ENCODE results near the gene BLOC1S3. TPM values are rescaled to one million over a fixed set of nuclear protein-coding genes. Genes with fewer than 3 reads are reported as not detected.

Gene BLOC1S3
- total and polyA plus RNA-seq, 4 donors = 4.2 to 17.3 (median 8.1) TPM

DNA sequence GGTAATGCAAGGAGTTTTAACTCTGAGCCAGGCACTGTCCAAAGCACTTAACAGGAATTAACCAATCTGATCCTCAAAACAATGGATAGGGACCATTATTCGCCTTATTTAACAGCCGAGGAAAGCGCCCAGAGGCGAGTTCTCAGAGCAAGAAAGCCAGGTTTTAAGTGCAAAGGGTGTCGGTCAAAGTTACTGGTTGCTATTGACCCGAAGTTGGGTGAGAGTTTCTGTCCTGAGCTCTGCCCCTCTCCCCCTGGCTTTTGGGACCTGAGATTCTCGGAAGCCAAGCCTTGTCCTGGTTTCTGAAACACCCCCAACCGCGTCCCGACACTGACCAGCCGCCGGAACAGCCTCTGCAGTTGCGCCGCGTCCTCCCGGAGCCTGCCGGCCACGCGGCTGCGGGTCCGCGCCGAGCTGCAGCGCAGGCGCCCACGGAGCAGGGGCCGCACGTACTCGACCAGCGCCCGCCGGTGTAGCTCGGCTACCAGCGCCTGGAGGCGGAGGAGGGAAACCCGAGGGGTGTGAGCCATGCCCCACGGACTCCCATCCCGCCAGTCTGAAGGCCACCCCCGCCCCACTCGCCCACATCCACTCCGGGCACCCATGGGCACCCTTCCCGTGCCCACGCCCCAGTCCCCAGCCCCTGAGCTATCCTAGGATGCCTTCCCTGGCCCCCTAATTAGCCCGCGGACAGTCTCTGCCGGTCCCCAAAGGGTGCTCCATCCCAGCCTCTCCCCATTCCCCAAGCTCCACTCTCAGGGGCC lies 38.8 kb downstream of the BLOC1S3 start:
- Histone ChIP-seq H3K27ac (ENCODE audit: low read depth in 1 of 2, low read length in 1 of 2) (peak overlapping the region in 1 of 2 donors; percentile 20), H3K4me1 (ENCODE audit: control insufficient read depth in 5 of 5, insufficient read depth in 5 of 5, low read length in 5 of 5) (peaks cover 0 to 10% (median 5%) of the 10 kb centered on the region in 5 donors), H3K9ac (ENCODE audit: insufficient read depth in 1 of 2, low read length in 2 of 2) (no peak overlapping the region), H3K9me3 (ENCODE audit: control insufficient read depth in 4 of 4, insufficient read depth in 3 of 4, low read length in 3 of 4) (no peaks in the 10 kb centered on the region), H3K36me3 (ENCODE audit: control insufficient read depth in 4 of 4, insufficient read depth in 4 of 4, low read length in 4 of 4) (no peaks in the 10 kb centered on the region), H3K27me3 (ENCODE audit: control insufficient read depth in 3 of 3, insufficient read depth in 3 of 3, low read length in 2 of 3) (peaks cover 0 to 40% (median 16%) of the 10 kb centered on the region in 3 donors), H3K4me3 (no peak overlapping the region)
- ATAC-seq (ENCODE audit: insufficient read depth, low FRiP score) (no peak), DNase-seq (peak in 2 of 3 donors; percentile 14 to 25)
- 33 to 39% methylated on average over 42 to 46 of the region's 46 CpGs for WGBS, 2 donors
- TF ChIP-seq, protein P1, sequence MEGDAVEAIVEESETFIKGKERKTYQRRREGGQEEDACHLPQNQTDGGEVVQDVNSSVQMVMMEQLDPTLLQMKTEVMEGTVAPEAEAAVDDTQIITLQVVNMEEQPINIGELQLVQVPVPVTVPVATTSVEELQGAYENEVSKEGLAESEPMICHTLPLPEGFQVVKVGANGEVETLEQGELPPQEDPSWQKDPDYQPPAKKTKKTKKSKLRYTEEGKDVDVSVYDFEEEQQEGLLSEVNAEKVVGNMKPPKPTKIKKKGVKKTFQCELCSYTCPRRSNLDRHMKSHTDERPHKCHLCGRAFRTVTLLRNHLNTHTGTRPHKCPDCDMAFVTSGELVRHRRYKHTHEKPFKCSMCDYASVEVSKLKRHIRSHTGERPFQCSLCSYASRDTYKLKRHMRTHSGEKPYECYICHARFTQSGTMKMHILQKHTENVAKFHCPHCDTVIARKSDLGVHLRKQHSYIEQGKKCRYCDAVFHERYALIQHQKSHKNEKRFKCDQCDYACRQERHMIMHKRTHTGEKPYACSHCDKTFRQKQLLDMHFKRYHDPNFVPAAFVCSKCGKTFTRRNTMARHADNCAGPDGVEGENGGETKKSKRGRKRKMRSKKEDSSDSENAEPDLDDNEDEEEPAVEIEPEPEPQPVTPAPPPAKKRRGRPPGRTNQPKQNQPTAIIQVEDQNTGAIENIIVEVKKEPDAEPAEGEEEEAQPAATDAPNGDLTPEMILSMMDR (IDR thresholded peaks at IDR 0.05; ENCODE audit: control extremely low read depth, extremely low read depth) = no peak

DNA sequence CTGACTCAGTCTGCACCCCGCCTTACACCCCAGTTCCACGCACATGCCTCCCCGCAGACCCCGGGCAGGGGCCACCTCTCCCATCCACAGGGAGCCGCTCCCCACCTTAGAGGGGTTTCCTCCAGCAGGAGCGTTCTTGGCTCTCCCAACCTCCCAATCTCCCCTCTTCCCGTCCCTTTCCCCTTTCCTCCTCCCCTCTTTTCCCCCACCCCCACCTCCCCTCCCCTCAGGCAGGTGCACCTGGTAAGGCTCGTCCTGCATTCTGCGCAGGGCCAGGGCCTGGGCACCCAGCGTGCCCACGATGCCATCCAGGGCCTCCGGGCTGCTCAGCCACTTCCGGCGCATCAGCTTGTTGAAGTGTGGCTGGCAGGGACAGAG lies 39.4 kb downstream of the BLOC1S3 start:
- Histone ChIP-seq H3K27me3 (ENCODE audit: control insufficient read depth in 3 of 3, insufficient read depth in 3 of 3, low read length in 2 of 3) (peaks cover 0 to 40% (median 16%) of the 10 kb centered on the region in 3 donors), H3K9ac (ENCODE audit: insufficient read depth in 1 of 2, low read length in 2 of 2) (no peak overlapping the region), H3K4me3 (no peak overlapping the region), H3K27ac (ENCODE audit: low read depth in 1 of 2, low read length in 1 of 2) (no peak overlapping the region), H3K36me3 (ENCODE audit: control insufficient read depth in 4 of 4, insufficient read depth in 4 of 4, low read length in 4 of 4) (no peaks in the 10 kb centered on the region), H3K4me1 (ENCODE audit: control insufficient read depth in 5 of 5, insufficient read depth in 5 of 5, low read length in 5 of 5) (peaks cover 0 to 10% (median 5%) of the 10 kb centered on the region in 5 donors), H3K9me3 (ENCODE audit: control insufficient read depth in 4 of 4, insufficient read depth in 3 of 4, low read length in 3 of 4) (no peaks in the 10 kb centered on the region)
- 65 to 73% methylated on average over 14 of the region's 14 CpGs for WGBS, 2 donors
- TF ChIP-seq, protein P1 (IDR thresholded peaks at IDR 0.05; ENCODE audit: control extremely low read depth, extremely low read depth) = no peak
- ATAC-seq (ENCODE audit: insufficient read depth, low FRiP score) = no peak
- no peak for DNase-seq

DNA sequence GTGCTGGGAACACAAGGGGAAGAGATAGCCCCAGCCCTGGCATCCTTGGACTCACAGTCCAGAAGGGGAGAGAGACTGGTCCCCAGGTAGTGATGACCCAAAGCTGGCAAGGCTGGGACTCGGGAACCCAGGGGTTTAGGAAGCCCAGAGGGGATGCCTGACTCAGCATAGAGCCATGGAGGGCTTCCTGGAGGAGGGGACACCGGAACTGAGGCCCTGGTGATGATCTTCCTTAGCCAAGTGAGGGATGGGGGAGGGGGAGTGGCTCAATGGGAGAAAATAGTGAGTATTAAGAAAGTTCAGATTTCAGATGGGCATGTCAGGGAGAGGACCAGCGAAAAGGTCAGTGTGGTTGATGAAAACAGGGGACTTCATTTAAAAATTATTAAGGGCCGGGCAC lies 39.8 kb downstream of the BLOC1S3 start:
- Histone ChIP-seq H3K9me3 (ENCODE audit: control insufficient read depth in 4 of 4, insufficient read depth in 3 of 4, low read length in 3 of 4) (no peaks in the 10 kb centered on the region), H3K9ac (ENCODE audit: insufficient read depth in 1 of 2, low read length in 2 of 2) (no peak overlapping the region), H3K4me1 (ENCODE audit: control insufficient read depth in 5 of 5, insufficient read depth in 5 of 5, low read length in 5 of 5) (peaks cover 0 to 10% (median 3%) of the 10 kb centered on the region in 5 donors), H3K27ac (ENCODE audit: low read depth in 1 of 2, low read length in 1 of 2) (no peak overlapping the region), H3K4me3 (no peak overlapping the region), H3K27me3 (ENCODE audit: control insufficient read depth in 3 of 3, insufficient read depth in 3 of 3, low read length in 2 of 3) (peaks cover 0 to 40% (median 16%) of the 10 kb centered on the region in 3 donors), H3K36me3 (ENCODE audit: control insufficient read depth in 4 of 4, insufficient read depth in 4 of 4, low read length in 4 of 4) (no peaks in the 10 kb centered on the region)
- TF ChIP-seq, protein P1 (IDR thresholded peaks at IDR 0.05; ENCODE audit: control extremely low read depth, extremely low read depth) = no peak
- WGBS, 2 donors = 66 to 70% methylated on average over 4 of the region's 4 CpGs
- DNase-seq (no peak), ATAC-seq (ENCODE audit: insufficient read depth, low FRiP score) (no peak)
